GM21528 (cell line): ENCODE data around the gene FLVCR2.

Source experiments
- ATAC-seq: cut with Tn5 transposase; IDR thresholded peaks from one replicate; pipeline ENCODE4 v1.9.1; 2021; ENCODE audit warnings: mild to moderate bottlenecking, moderate library complexity; ENCODE audit not compliant: unreplicated experiment, low FRiP score

Gene FLVCR2

GRCh38 chr14:75554482-75554881 lies 23.9 kb upstream of the FLVCR2 start:
- ATAC-seq = no peak

GRCh38 chr14:75558440-75558839 lies 20.0 kb upstream of the FLVCR2 start:
- ATAC-seq = no peak

DNA sequence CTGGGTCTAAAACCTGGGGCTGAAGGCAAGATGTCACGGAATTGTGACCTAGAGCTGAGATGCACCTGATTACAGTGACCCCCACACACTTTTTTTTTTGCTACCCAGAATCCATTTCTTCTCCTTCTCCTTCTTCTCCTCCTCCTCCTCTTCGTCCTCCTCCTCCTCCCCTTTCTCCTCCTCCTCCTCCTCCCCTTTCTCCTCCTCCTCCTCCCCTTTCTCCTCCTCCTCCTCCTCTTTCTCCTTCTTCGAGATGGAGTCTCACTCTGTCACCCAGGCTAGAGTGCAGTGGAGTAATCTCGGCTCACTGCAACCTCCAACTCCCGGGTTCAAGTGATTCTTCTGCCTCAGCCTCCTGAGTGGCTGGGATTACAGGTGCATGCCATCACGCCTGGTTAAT lies 19.4 kb upstream of the FLVCR2 start:
- ATAC-seq = no peak

GRCh38 chr14:75559451-75560222 lies 18.8 kb upstream of the FLVCR2 start:
- no peak for ATAC-seq

- ATAC-seq = no peak
These were observed 17.4 kb upstream of the FLVCR2 start for GRCh38 chr14:75561013-75561432.

GRCh38 chr14:75562089-75562488 lies 16.3 kb upstream of the FLVCR2 start:
- no peak for ATAC-seq

GRCh38 chr14:75562489-75562888 lies 15.9 kb upstream of the FLVCR2 start:
- no peak for ATAC-seq

DNA sequence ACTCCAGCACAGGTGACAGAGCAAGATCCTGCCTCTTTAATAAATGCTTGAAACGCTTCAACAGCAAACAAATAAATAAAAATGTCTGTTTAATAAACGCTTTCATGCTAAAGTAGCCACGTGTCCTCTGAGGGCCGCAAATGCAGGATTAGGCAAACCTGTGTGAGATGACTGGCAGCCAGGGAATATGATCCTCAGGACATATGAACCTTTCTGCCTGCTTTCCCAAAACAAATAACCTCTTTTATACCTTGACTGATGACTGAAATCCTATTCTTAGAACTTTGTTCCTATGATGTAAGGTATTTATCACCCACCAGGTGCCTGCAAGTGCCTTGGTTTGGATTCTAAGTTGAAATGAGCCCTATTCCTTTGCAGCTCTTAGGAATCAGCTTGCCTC lies 14.5 kb upstream of the FLVCR2 start:
- ATAC-seq = no peak

GRCh38 chr14:75565056-75565455 lies 13.4 kb upstream of the FLVCR2 start:
- no peak for ATAC-seq

DNA sequence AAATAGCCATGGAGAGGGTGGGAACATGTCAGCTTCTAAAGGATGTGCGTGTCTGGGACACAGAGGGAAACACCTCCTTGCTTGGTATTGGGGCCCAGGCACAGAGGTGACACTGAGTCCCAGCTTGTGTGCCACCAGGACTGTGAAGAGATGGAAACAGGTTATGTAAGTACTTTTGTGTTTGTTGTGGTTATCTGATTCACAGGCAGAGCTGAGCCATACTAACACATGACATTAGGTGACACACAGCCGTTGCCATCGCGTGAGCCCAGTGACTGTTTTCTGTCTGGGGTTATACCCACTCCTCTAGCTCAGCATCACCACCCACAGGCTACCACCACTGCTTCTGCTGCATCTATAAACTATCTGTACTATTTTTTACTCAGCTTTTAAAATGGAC lies 12.1 kb upstream of the FLVCR2 start:
- ATAC-seq = no peak

- no peak for ATAC-seq
These were observed 11.7 kb upstream of the FLVCR2 start for GRCh38 chr14:75566752-75567151.

- ATAC-seq = no peak
These were observed 10.3 kb upstream of the FLVCR2 start for GRCh38 chr14:75568140-75568539.

GRCh38 chr14:75568791-75569190 lies 9.6 kb upstream of the FLVCR2 start:
- ATAC-seq = no peak

DNA sequence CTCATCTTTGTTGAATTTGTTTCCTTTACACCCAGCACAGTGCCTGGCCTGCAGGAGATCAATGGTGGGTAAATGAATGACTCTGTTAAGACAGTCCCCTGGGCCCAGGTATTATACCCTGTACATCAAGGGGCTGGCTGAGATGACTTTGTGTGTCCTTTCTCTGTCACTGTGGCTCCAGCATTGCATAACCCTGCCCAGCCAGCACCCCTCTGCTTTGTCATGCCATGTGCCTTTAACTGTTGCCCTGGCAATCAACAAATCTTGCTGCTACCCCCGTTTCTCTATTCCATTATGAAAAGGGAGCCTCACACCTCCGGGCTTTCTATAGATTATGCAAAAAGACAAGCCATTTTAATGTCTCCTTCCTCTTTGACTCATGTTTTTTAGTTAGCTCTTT lies 7.6 kb upstream of the FLVCR2 start:
- no peak for ATAC-seq

- no peak for ATAC-seq
These were observed 6.3 kb upstream of the FLVCR2 start for GRCh38 chr14:75572104-75572503.

- ATAC-seq = no peak
These were observed 1.3 kb upstream of the FLVCR2 start for GRCh38 chr14:75577090-75577489.

- peak; percentile 81 for ATAC-seq
These were observed 705 bp upstream of the FLVCR2 start for GRCh38 chr14:75577729-75578101.

GRCh38 chr14:75578786-75579337 lies 442 bp downstream of the FLVCR2 start:
- ATAC-seq = no peak

GRCh38 chr14:75579338-75579864 lies 981 bp downstream of the FLVCR2 start:
- ATAC-seq = no peak

GRCh38 chr14:75579882-75580281 lies 1.5 kb downstream of the FLVCR2 start:
- no peak for ATAC-seq

DNA sequence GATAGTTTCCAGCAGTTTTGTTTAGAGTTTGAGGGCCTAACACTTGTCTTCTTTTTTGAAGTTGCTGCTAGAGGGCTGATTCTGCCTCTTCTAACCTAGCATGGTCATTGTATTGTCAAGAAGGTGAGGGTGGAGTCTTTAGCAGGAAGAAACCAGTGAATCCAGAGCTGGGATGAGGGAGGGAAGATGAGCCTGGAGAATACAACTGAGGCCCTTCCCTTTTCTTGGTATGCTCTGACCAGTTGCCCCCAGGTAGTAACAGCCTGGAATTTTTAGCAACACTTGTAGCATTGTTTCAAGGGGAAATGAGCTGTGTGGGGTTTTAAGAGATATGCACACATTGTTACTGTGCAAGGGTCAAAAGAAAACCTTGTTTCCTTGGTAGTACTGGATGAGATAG lies 9.0 kb downstream of the FLVCR2 start:
- ATAC-seq = no peak

- ATAC-seq = no peak
These were observed 11.5 kb downstream of the FLVCR2 start for GRCh38 chr14:75589931-75590330.
